ENCODE measurements around the gene FNBP1L.

- TF ChIP-seq TAF1 (IDR thresholded peaks at IDR 0.05; ENCODE audit: borderline replicate concordance, low read depth, low read length) (no peak), POLR2AphosphoS5 (IDR thresholded peaks at IDR 0.05; ENCODE audit: low read depth, low read length) (no peak)
These were observed 31.7 kb upstream of the FNBP1L start for GRCh38 chr1:93416183-93416582.

All from GM12892 (cell line).